Endothelial cell of umbilical vein (primary cell): ENCODE measurements around the gene CCDC70. TPM values are rescaled to one million over a fixed set of nuclear protein-coding genes. Genes with fewer than 3 reads are reported as not detected.

Experiments
- BruUV-seq: library from RNA; stranded (reverse); fragments of 400-500 nt; replicated peaks from 2 replicates; lab custom pipeline; 2021; lab: Mats Ljungman, UMichigan
- CTCF ChIA-PET: fragments of 300-600, 350-600 bp; sonication (Branson Sonifier 250); formaldehyde crosslinking; loops from one replicate; lab custom pipeline; 2021; ENCODE audit warnings: antibody characterized with exemption, inconsistent platforms; lab: Charles Lee
- POLR2A ChIA-PET: fragments of 300-600, 350-600 bp; sonication (Branson Sonifier 250); formaldehyde crosslinking; loops from one replicate; lab custom pipeline; 2021; ENCODE audit warnings: antibody characterized with exemption, inconsistent platforms; lab: Charles Lee
- DNase-seq: peaks from one replicate; pipeline ENCODE4 v3.0.0-alpha.2; 2011; ENCODE audit warnings: low read depth, low spot score
- FAIRE-seq: peaks from 2 replicates; lab custom pipeline; 2011; peaks lifted over from hg19 to GRCh38; lab: Jason Lieb, UNC
- H2AFZ ChIP-seq: 2 replicates; pipeline ENCODE4 v1.6.0; 2012; ENCODE audit warnings: low read depth, low read length, control low read depth, inconsistent platforms
- H3K27ac ChIP-seq: 2 replicates; pipeline ENCODE4 v1.5.1; 2011; ENCODE audit warnings: low read depth, mild to moderate bottlenecking, control low read depth, low read length, moderate library complexity; ENCODE audit not compliant: insufficient read depth
- H3K27me3 ChIP-seq, 2 experiments: 2 replicates each; pipeline versions ENCODE4 v1.6.0 to v1.6.1; 2011; ENCODE audit warnings: low read length in 2 of 2, mixed read lengths in 1 of 2; ENCODE audit not compliant: control insufficient read depth in 2 of 2, insufficient read depth in 2 of 2
- H3K36me3 ChIP-seq, 2 experiments: 2 replicates in 1 of 2; 3 replicates in 1 of 2; pipeline ENCODE4 v1.5.1; 2011; ENCODE audit warnings: low read length in 2 of 2, mild to moderate bottlenecking in 1 of 2, moderate library complexity in 1 of 2; ENCODE audit not compliant: control insufficient read depth in 2 of 2, insufficient read depth in 2 of 2; ENCODE audit errors: extremely low read depth in 1 of 2
- H3K4me1 ChIP-seq: 3 replicates; pipeline ENCODE4 v1.5.1; 2011; ENCODE audit warnings: mild to moderate bottlenecking, low read length; ENCODE audit not compliant: control insufficient read depth, insufficient read depth; ENCODE audit errors: extremely low read depth
- H3K4me2 ChIP-seq: 2 replicates; pipeline ENCODE4 v1.6.1; 2011; ENCODE audit warnings: low read length, control low read depth, mixed read lengths; ENCODE audit not compliant: insufficient read depth
- H3K4me3 ChIP-seq, 3 experiments: fragments of 200-600 bp in 1 of 3; sonication (generic), shearing (Covaris generic) in 1 of 3; replicated peaks in 1 of 3; 2 replicates each; pipeline ENCODE4 v1.5.1; 2011 to 2016; ENCODE audit warnings: control low read depth in 3 of 3, low read length in 3 of 3, mild to moderate bottlenecking in 2 of 3, inconsistent platforms in 1 of 3, low read depth in 1 of 3, moderate library complexity in 1 of 3; ENCODE audit not compliant: insufficient read depth in 1 of 3
- H3K79me2 ChIP-seq: 2 replicates; pipeline ENCODE4 v1.6.0; 2012; ENCODE audit warnings: low read length, inconsistent platforms; ENCODE audit not compliant: control insufficient read depth, insufficient read depth
- H3K9ac ChIP-seq: replicated peaks from 2 replicates; pipeline ENCODE3; 2011; ENCODE audit warnings: low read length, control low read depth; ENCODE audit not compliant: insufficient read depth; ENCODE audit errors: extremely low read depth
- H3K9me1 ChIP-seq: replicated peaks from 3 replicates; pipeline ENCODE4 v1.6.0; 2011; ENCODE audit warnings: mild to moderate bottlenecking, low read length; ENCODE audit not compliant: control insufficient read depth, insufficient read depth; ENCODE audit errors: extremely low read depth
- H3K9me3 ChIP-seq: replicated peaks from 2 replicates; pipeline ENCODE4 v1.5.1; 2012; ENCODE audit warnings: low read length, inconsistent platforms; ENCODE audit not compliant: control insufficient read depth, insufficient read depth
- H4K20me1 ChIP-seq: replicated peaks from 2 replicates; pipeline ENCODE3; 2011; ENCODE audit warnings: mild to moderate bottlenecking, low read length; ENCODE audit not compliant: control insufficient read depth, insufficient read depth; ENCODE audit errors: extremely low read depth
- CTCF ChIP-seq, 2 donors: IDR thresholded peaks; 1 replicate in 1 of 2; 2 replicates in 1 of 2; pipeline ENCODE4 v1.5.1; 2011; ENCODE audit warnings: low read length in 2 of 2, mild to moderate bottlenecking in 2 of 2, moderate library complexity in 2 of 2, control low read depth in 1 of 2, inconsistent platforms in 1 of 2, low read depth in 1 of 2; ENCODE audit not compliant: insufficient read depth in 1 of 2; ENCODE audit errors: extremely low read depth in 1 of 2
- FOS ChIP-seq: IDR thresholded peaks from 2 replicates; pipeline ENCODE4 v1.6.1; 2011; ENCODE audit warnings: mild to moderate bottlenecking, low read length, moderate library complexity, borderline replicate concordance; ENCODE audit not compliant: insufficient read depth
- GATA2 ChIP-seq: IDR thresholded peaks from 2 replicates; pipeline ENCODE4 v1.7.0; 2011; ENCODE audit warnings: low read depth, mild to moderate bottlenecking, moderate library complexity, mixed read lengths, low read length; ENCODE audit not compliant: insufficient read length, insufficient read depth
- JUN ChIP-seq: IDR thresholded peaks from 2 replicates; pipeline ENCODE4 v1.6.1; 2011; ENCODE audit warnings: borderline replicate concordance, low read depth; ENCODE audit not compliant: insufficient read length, insufficient read depth
- MAX ChIP-seq: IDR thresholded peaks from 2 replicates; pipeline ENCODE4 v1.6.1; 2011; ENCODE audit not compliant: insufficient read depth, insufficient read length
- MYC ChIP-seq: IDR thresholded peaks from one replicate; pipeline ENCODE4 v1.6.1; 2011; ENCODE audit warnings: mild to moderate bottlenecking, low read depth, low read length
- dilution Hi-C: fragments of 300-500 bp; cut with MboI; formaldehyde crosslinking; loops from one replicate; pipeline ENCODE4 v1.15.0; 2019; ENCODE audit warnings: low sequenced_read_pairs; ENCODE audit not compliant: extremely low pct_ligation_motif_present
- intact Hi-C: fragments of 100-400 bp; cut with micrococcal nuclease; formaldehyde crosslinking; loops from one replicate; pipeline ENCODE4 v1.10.0; 2022
- polyA plus RNA-seq, 4 experiments: library from polyadenylated mRNA; depleted of rRNA in 3 of 4; stranded (reverse) in 3 of 4; unstranded in 1 of 4; fragments of >200 nt; gene quantifications; 2 replicates each; pipeline versions ENCODE4 v1.2.1 to v1.2.3, GENCODE V29; 2011 to 2012; ENCODE audit warnings: missing spikeins in 1 of 4
- total RNA-seq: library from RNA; stranded (reverse); gene quantifications from 2 replicates; pipeline ENCODE4 v1.2.3, GENCODE V29; 2021

The CCDC70 gene
- total and polyA plus RNA-seq, 2 donors (not counting 3 experiments of a cell fraction or from before 2014, with no cell fraction given), result not detected

GRCh38 chr13:51858433-51859247 is 3.1 kb upstream of the CCDC70 start:
- no peak overlapping the region for H3K4me3 ChIP-seq
- H3K9ac ChIP-seq, result no peak overlapping the region
- H3K79me2 ChIP-seq, result no peaks in the 10 kb centered on the region
- no peak overlapping the region for H2AFZ ChIP-seq
- H3K4me1 ChIP-seq, result peaks cover 12% of the 10 kb centered on the region
- peaks cover 7 to 13% of the 10 kb centered on the region in 2 experiments for H3K27me3 ChIP-seq
- TF ChIP-seq CTCF (IDR thresholded peaks at IDR 0.05; ENCODE audit: extremely low read depth in 1 of 2, insufficient read depth in 1 of 2, low read depth in 1 of 2, low read length in 2 of 2) (no peak), GATA2 (no peak), JUN (no peak), MYC (no peak), MAX (no peak), FOS (no peak)
- dilution Hi-C loops, result no loop called here
- no peaks in the 10 kb centered on the region for H3K36me3 ChIP-seq
- POLR2A ChIA-PET, result interaction anchor here (0.6 kb wide), 1 partner anchor 13 kb away, joined by 3 read pairs; no protein-coding TSS in a partner anchor
- no peaks in the 10 kb centered on the region for H4K20me1 ChIP-seq
- no peaks in the 10 kb centered on the region for H3K9me3 ChIP-seq
- no peaks in the 10 kb centered on the region for H3K9me1 ChIP-seq
- intact Hi-C loops, result no loop called here
- DNase-seq (no peak), FAIRE-seq (no peak)
- CTCF ChIA-PET, result interaction anchor here (0.9 to 1.7 kb wide), 4 partner anchors 10 to 269 kb away, joined by 3 to 4 read pairs (median 3); partner anchors contain the start of gene TMEM272
- no peak overlapping the region for H3K4me2 ChIP-seq
- H3K27ac ChIP-seq, result no peak overlapping the region
- no TSS peak for BruUV-seq
